Endothelial cell (in vitro differentiated cells): Measurements from ENCODE around the gene TNXB. TPM values are rescaled to one million over a fixed set of nuclear protein-coding genes. Genes with fewer than 3 reads are reported as not detected.
A peak's percentile ranks its signal among the peaks of the same experiment; 100 is the strongest.

ENCODE experiments used
- DNase-seq: peaks from one replicate; pipeline ENCODE4 v3.0.0; 2021; ENCODE audit warnings: low spot score
- H3K27ac Mint-ChIP-seq: one replicate; pipeline ENCODE4 v1.8.0; 2021; ENCODE audit warnings: mixed read lengths, inconsistent platforms; ENCODE audit not compliant: unreplicated experiment
- H3K27me3 Mint-ChIP-seq: one replicate; pipeline ENCODE4 v1.8.0; 2021; ENCODE audit warnings: mild to moderate bottlenecking, moderate library complexity, mixed read lengths, inconsistent platforms; ENCODE audit not compliant: unreplicated experiment
- H3K36me3 Mint-ChIP-seq: one replicate; pipeline ENCODE4 v1.8.0; 2021; ENCODE audit warnings: mild to moderate bottlenecking, low read depth, mixed read lengths, inconsistent platforms; ENCODE audit not compliant: unreplicated experiment
- H3K4me1 Mint-ChIP-seq: one replicate; pipeline ENCODE4 v1.8.0; 2021; ENCODE audit warnings: mild to moderate bottlenecking, mixed read lengths, inconsistent platforms; ENCODE audit not compliant: unreplicated experiment
- H3K4me3 Mint-ChIP-seq: one replicate; pipeline ENCODE4 v1.8.0; 2021; ENCODE audit warnings: mild to moderate bottlenecking, mixed read lengths, inconsistent platforms; ENCODE audit not compliant: unreplicated experiment
- H3K9me3 Mint-ChIP-seq: one replicate; pipeline ENCODE4 v1.8.0; 2021; ENCODE audit warnings: mixed read lengths, inconsistent platforms; ENCODE audit not compliant: unreplicated experiment
- total RNA-seq: library from RNA; stranded (reverse); fragmentation: NEBNext Ultra II Directional; extraction: Animal tissue kit (Norgen Biotek cat#: 25700); gene quantifications from one replicate; pipeline ENCODE4 v1.2.1, GENCODE V29; 2021; ENCODE audit not compliant: unreplicated experiment
- TF ChIP-seq, protein P1 (sequence below): fragments of 200-600 bp; sonication (generic); IDR thresholded peaks from one replicate; pipeline ENCODE4 v1.5.0; 2021; ENCODE audit warnings: antibody characterized with exemption; ENCODE audit not compliant: unreplicated experiment

TNXB gene
- total RNA-seq, 1 donor from 2014 or later: 7.5 TPM

DNA sequence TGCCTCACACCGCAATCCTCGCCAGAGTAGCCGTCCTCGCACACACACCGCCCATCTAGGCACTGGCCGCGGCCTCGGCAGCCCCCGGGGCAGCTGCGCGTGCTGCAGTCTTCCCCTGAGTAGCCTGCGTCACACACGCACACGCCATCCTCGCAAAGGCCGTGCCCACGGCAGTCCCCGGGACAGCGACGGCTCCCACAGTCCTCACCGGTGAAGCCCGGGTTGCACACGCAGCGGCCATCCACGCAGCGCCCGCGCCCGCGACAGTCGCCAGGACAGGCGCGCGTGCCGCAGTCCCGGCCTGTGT is 13.1 kb downstream of the TNXB start:
- no peaks in the 10 kb centered on the region for H3K9me3 Mint-ChIP-seq
- H3K4me3 Mint-ChIP-seq: no peak overlapping the region
- H3K4me1 Mint-ChIP-seq: no peaks in the 10 kb centered on the region
- no peak overlapping the region for H3K27ac Mint-ChIP-seq
- H3K36me3 Mint-ChIP-seq: no peaks in the 10 kb centered on the region
- peaks cover 3% of the 10 kb centered on the region for H3K27me3 Mint-ChIP-seq
- no peak for DNase-seq
- TF ChIP-seq, protein P1, sequence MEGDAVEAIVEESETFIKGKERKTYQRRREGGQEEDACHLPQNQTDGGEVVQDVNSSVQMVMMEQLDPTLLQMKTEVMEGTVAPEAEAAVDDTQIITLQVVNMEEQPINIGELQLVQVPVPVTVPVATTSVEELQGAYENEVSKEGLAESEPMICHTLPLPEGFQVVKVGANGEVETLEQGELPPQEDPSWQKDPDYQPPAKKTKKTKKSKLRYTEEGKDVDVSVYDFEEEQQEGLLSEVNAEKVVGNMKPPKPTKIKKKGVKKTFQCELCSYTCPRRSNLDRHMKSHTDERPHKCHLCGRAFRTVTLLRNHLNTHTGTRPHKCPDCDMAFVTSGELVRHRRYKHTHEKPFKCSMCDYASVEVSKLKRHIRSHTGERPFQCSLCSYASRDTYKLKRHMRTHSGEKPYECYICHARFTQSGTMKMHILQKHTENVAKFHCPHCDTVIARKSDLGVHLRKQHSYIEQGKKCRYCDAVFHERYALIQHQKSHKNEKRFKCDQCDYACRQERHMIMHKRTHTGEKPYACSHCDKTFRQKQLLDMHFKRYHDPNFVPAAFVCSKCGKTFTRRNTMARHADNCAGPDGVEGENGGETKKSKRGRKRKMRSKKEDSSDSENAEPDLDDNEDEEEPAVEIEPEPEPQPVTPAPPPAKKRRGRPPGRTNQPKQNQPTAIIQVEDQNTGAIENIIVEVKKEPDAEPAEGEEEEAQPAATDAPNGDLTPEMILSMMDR: no peak

DNA sequence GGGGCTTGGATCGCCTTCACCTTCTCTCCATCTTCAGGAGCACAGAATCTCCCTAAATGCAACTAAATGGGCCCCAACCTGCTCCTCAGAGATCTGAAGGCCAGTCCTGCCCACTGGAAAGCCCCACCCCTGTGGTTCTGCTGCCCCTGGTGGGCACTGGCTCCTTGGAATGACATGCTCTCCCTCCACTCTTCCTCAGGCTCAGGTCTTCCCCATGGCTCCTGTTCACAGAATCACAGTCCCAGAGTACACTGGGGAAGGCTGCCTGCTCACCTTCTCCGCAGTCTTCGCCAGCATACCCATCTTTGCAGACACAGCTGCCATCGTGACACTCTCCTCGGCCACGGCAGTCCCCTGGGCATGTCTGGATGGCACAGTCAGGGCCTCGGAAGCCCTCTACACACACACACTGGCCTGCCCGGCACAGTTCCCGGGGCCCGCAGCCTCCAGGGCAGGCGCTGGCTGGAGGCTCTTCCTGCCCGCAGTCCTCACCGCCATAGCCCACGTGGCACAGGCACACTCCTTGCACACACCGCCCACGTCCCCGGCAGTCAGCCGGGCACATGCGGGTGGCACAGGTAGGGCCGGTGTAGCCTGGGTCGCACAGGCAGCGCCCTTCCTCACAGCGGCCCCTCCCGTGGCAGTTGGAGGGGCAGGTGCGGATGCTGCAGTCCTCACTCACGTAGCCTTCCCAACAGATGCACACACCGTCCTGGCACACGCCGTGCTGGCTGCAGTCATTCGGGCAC is 13.6 kb downstream of the TNXB start:
- H3K27ac Mint-ChIP-seq: no peak overlapping the region
- H3K9me3 Mint-ChIP-seq: no peaks in the 10 kb centered on the region
- H3K4me1 Mint-ChIP-seq: no peaks in the 10 kb centered on the region
- no peaks in the 10 kb centered on the region for H3K36me3 Mint-ChIP-seq
- H3K4me3 Mint-ChIP-seq: peak overlapping the region; percentile 14
- TF ChIP-seq, protein P1: no peak
- H3K27me3 Mint-ChIP-seq: peaks cover 3% of the 10 kb centered on the region
- DNase-seq: no peak

DNA sequence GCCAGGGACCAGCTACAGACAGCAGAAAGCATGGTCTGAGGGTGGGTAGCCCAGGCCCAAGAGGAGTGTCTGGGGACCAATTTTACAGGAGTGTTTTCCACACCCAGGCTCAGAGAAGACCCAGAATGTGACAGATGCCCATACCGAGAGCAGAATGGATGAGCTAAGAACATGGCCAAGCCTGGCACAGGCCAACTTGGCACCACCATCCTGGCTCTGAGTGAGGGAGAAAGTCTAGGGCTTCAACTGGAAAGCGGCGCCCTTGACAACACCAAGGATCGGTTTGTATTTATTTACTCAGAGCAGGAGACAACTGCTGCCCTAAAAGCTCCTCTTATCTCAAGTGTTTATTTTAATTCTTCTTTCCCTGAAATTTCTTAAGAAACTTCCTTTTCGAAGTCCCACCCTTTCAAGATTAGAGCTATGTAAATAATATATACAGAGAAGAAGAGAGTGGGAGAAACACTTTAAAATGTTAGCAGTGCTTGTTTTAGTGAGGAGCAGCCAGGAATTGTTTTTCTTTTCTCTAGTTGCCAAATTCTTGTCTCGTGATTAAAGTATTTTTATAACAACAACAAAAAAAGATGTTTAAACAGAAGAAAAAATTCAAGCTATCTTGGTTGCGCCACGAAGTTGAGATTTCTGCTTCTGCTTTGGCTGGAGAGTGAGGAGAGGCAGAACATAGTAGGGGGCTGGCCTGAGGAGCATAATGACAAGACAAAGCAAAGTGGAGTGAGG is 16.2 kb downstream of the TNXB start:
- Mint-ChIP-seq H3K36me3 (no peaks in the 10 kb centered on the region), H3K9me3 (no peaks in the 10 kb centered on the region), H3K27ac (no peak overlapping the region), H3K27me3 (no peaks in the 10 kb centered on the region), H3K4me3 (no peak overlapping the region), H3K4me1 (no peaks in the 10 kb centered on the region)
- no peak for DNase-seq
- TF ChIP-seq, protein P1: no peak

DNA sequence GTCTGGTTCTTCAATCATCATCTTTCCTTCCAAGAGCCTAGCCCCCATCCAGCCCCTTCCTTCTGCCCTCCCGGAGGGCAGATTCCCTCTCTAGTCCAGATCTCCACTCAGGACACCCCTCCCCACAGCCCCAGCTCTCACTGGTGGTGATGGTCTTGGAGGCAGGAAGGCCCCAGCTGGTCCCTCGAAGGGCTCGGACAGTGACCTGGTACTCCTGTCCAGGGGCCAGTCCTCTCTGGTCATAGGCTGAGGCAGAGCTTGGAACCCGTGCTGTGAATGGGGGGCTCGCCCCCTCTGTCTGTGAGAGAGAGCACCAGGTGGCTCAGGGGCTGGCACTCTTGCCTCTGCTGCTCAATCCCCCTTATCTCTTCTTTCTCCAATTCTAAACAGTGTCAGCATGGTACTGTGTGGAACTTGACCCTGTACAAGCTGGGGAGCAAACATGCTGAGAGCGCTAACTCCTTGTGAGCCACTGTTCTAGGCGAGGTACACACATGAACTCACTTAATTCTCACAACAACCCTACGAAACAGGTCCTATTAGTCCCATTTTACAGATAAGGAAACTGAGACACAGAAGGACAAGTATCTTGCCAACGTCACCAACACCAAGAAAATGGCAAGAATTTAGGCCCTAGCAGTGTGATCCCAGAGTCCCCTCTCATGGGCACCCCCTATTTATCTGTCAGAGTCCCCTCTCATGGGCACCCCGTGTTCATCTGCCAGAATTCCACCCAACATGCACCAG is 19.9 kb downstream of the TNXB start:
- H3K4me3 Mint-ChIP-seq: no peak overlapping the region
- DNase-seq: no peak
- TF ChIP-seq, protein P1: no peak
- H3K4me1 Mint-ChIP-seq: no peaks in the 10 kb centered on the region
- H3K36me3 Mint-ChIP-seq: no peaks in the 10 kb centered on the region
- H3K9me3 Mint-ChIP-seq: no peaks in the 10 kb centered on the region
- H3K27me3 Mint-ChIP-seq: peaks cover 5% of the 10 kb centered on the region
- no peak overlapping the region for H3K27ac Mint-ChIP-seq
